Gastrocnemius medialis (tissue), 4 donors: ENCODE results near the gene ACOXL.

Experiments
- CTCF ChIP-seq, 5 experiments: fragments of 450-650 bp in 3 of 5; fragments of 200-600 bp in 2 of 5; sonication (generic) in 2 of 5; IDR thresholded peaks in 4 of 5; conservative IDR thresholded peaks in 1 of 5; 1 replicate in 4 of 5; 2 replicates in 1 of 5; pipeline ENCODE4 v1.5.1; 2016 to 2019; ENCODE audit warnings: antibody characterized with exemption in 5 of 5, mild to moderate bottlenecking in 3 of 5, moderate library complexity in 3 of 5
- POLR2A ChIP-seq, 2 donors: fragments of 450-650 bp; IDR thresholded peaks; one replicate each; pipeline ENCODE4 v1.6.1; 2017; ENCODE audit warnings: antibody characterized with exemption in 2 of 2, mild to moderate bottlenecking in 2 of 2, moderate library complexity in 2 of 2

GRCh38 chr2:111100087-111100764, 367.9 kb downstream of the ACOXL start:
- no peak for TF ChIP-seq CTCF (IDR thresholded peaks at IDR 0.05 in 4 of 5, conservative IDR thresholded peaks at IDR 0.05 in 1 of 5)
- TF ChIP-seq POLR2A (IDR thresholded peaks at IDR 0.05) = no peak
